Esophagus muscularis mucosa (tissue), 3 donors: ENCODE measurements around the gene PNPLA7.

ENCODE experiments used
- POLR2A ChIP-seq: fragments of 450-650 bp; IDR thresholded peaks from one replicate; pipeline ENCODE4 v1.6.1; 2017; ENCODE audit warnings: antibody characterized with exemption, moderate library complexity, mild to moderate bottlenecking, low read depth
- POLR2AphosphoS5 ChIP-seq, 2 donors: sonication (generic); formaldehyde crosslinking; IDR thresholded peaks; one replicate each; pipeline ENCODE4 v1.6.1; 2017; ENCODE audit warnings: antibody characterized with exemption in 2 of 2
- TF ChIP-seq, protein P1 (sequence below), 3 experiments: fragments of 200-600 bp in 2 of 3; fragments of 450-650 bp in 1 of 3; sonication (generic) in 2 of 3; IDR thresholded peaks; one replicate each; pipeline ENCODE4 v1.5.1; 2017 to 2019; ENCODE audit warnings: antibody characterized with exemption in 3 of 3, mild to moderate bottlenecking in 2 of 3, moderate library complexity in 1 of 3

DNA sequence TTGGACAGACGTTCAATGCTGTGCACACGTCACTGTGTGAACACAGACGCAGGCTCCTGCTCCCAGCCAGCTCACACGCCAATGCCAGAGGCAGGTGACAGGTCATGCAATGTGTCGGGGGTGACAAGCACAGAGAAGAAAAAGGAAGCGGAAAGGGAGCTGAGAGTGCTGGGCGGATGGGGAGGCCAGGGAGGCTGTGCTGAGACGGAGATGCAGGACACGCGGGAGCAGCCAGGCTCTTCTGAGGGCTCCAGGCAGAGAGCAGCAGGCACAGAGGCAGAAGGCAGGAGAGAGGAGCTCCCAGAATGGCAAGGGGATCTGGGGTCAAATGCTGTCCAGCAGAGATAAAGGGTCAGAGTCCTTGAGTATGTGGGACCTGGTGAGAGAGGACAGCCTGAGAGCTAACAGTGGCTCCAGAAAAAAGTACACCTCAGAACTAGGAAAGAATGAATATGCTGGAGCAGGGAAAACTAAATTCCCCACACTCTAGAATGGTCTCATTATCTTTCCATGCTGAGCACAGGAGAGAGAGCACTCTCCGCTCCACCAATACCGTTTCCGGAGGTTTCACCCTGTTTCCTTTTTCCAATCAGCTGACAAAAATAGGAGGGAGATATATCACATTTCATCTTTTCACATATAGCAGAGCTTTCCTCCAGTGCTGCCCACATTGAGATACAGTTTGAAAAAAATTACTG is 58.3 kb downstream of the PNPLA7 start:
- TF ChIP-seq, protein P1, sequence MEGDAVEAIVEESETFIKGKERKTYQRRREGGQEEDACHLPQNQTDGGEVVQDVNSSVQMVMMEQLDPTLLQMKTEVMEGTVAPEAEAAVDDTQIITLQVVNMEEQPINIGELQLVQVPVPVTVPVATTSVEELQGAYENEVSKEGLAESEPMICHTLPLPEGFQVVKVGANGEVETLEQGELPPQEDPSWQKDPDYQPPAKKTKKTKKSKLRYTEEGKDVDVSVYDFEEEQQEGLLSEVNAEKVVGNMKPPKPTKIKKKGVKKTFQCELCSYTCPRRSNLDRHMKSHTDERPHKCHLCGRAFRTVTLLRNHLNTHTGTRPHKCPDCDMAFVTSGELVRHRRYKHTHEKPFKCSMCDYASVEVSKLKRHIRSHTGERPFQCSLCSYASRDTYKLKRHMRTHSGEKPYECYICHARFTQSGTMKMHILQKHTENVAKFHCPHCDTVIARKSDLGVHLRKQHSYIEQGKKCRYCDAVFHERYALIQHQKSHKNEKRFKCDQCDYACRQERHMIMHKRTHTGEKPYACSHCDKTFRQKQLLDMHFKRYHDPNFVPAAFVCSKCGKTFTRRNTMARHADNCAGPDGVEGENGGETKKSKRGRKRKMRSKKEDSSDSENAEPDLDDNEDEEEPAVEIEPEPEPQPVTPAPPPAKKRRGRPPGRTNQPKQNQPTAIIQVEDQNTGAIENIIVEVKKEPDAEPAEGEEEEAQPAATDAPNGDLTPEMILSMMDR (IDR thresholded peaks at IDR 0.05), result no peak
- TF ChIP-seq POLR2A (no peak), POLR2AphosphoS5 (IDR thresholded peaks at IDR 0.05) (no peak)
